PC-9 (cell line): ENCODE data around the gene GAD1. TPM values are rescaled to one million over a fixed set of nuclear protein-coding genes. Genes with fewer than 3 reads are reported as not detected.

ENCODE experiments used
- BruUV-seq: library from RNA; stranded (reverse); fragments of 400-500 nt; replicated peaks from 2 replicates; lab custom pipeline; 2021; lab: Mats Ljungman, UMichigan
- CTCF ChIA-PET: fragments of 300-600 bp; sonication (Branson Sonifier 250); formaldehyde crosslinking; loops from one replicate; lab custom pipeline; 2022; ENCODE audit warnings: antibody characterized with exemption; lab: Charles Lee
- POLR2A ChIA-PET: fragments of 300-600 bp; sonication (Branson Sonifier 250); formaldehyde crosslinking; loops from one replicate; lab custom pipeline; 2022; ENCODE audit warnings: antibody characterized with exemption; ENCODE audit not compliant: unreplicated experiment; lab: Charles Lee
- DNase-seq, 2 experiments: peaks; one replicate each; pipeline versions ENCODE4 v3.0.0 to v3.0.0-alpha.2; 2015 to 2022; ENCODE audit warnings: mixed read lengths in 1 of 2
- H2AFZ ChIP-seq: fragments of 200-600 bp; sonication (generic); 2 replicates; pipeline ENCODE4 v1.8.1; 2017; ENCODE audit warnings: antibody characterized with exemption
- H3F3A ChIP-seq: fragments of 200-600 bp; sonication (generic); 2 replicates; pipeline ENCODE4 v1.8.1; 2017; ENCODE audit warnings: antibody characterized with exemption, mild to moderate bottlenecking, low read depth; ENCODE audit not compliant: insufficient read depth
- H3K27ac ChIP-seq: fragments of 200-600 bp; sonication (generic); 2 replicates; pipeline ENCODE4 v1.6.1; 2016; ENCODE audit warnings: mixed run types
- H3K27me3 ChIP-seq: fragments of 200-600 bp; sonication (generic); 2 replicates; pipeline ENCODE4 v1.6.1; 2016; ENCODE audit warnings: low read depth, mixed run types; ENCODE audit not compliant: insufficient read depth
- H3K36me3 ChIP-seq: fragments of 200-600 bp; sonication (generic); 2 replicates; pipeline ENCODE4 v1.6.1; 2016; ENCODE audit warnings: low read depth, mixed run types
- H3K4me1 ChIP-seq: fragments of 200-600 bp; sonication (generic); replicated peaks from 2 replicates; pipeline ENCODE4 v1.6.1; 2016; ENCODE audit warnings: mixed run types; ENCODE audit not compliant: insufficient read depth
- H3K4me2 ChIP-seq: fragments of 200-600 bp; sonication (generic); 2 replicates; pipeline ENCODE4 v1.6.1; 2017; ENCODE audit warnings: mixed run types
- H3K4me3 ChIP-seq: fragments of 200-600 bp; sonication (generic); 2 replicates; pipeline ENCODE4 v1.6.1; 2016; ENCODE audit warnings: mixed run types
- H3K79me2 ChIP-seq: fragments of 200-600 bp; sonication (generic); 2 replicates; pipeline ENCODE4 v1.6.1; 2017; ENCODE audit warnings: low read depth, mixed run types
- H3K9me2 ChIP-seq: fragments of 200-600 bp; sonication (generic); 2 replicates; pipeline ENCODE4 v1.8.1; 2017; ENCODE audit warnings: mild to moderate bottlenecking; ENCODE audit not compliant: insufficient read depth
- H3K9me3 ChIP-seq: fragments of 200-600 bp; sonication (generic); 2 replicates; pipeline ENCODE4 v1.8.1; 2016; ENCODE audit warnings: low read depth; ENCODE audit not compliant: insufficient read depth
- H4K20me1 ChIP-seq: fragments of 200-600 bp; sonication (generic); 2 replicates; pipeline ENCODE4 v1.8.1; 2017; ENCODE audit not compliant: insufficient read depth
- CTCF ChIP-seq: fragments of 200-600 bp; sonication (generic); conservative IDR thresholded peaks from 2 replicates; pipeline ENCODE4 v1.6.1; 2017; ENCODE audit warnings: mixed run types, antibody characterized with exemption, mild to moderate bottlenecking, moderate library complexity
- EZH2 ChIP-seq: fragments of 200-600 bp; sonication (generic); IDR thresholded peaks from 2 replicates; pipeline ENCODE4 v1.8.0; 2017; ENCODE audit warnings: antibody characterized with exemption, low read depth
- intact Hi-C: fragments of 100-400 bp; cut with micrococcal nuclease; formaldehyde crosslinking; loops from one replicate; pipeline ENCODE4 v1.10.0; 2022; ENCODE audit not compliant: unreplicated experiment
- total RNA-seq: library from RNA; stranded (reverse); gene quantifications from 2 replicates; pipeline ENCODE4 v1.2.3, GENCODE V29; 2021

The GAD1 gene
- total RNA-seq, 1 experiment from 2014 or later: 3.5 TPM

GRCh38 chr2:170783549-170783948, 33.1 kb upstream of the GAD1 start:
- intact Hi-C loops: no loop called here
- H3K27me3 ChIP-seq: no peaks in the 10 kb centered on the region
- H3K27ac ChIP-seq: no peak overlapping the region
- BruUV-seq: no TSS peak
- no peak overlapping the region for H2AFZ ChIP-seq
- no peak overlapping the region for H3K4me3 ChIP-seq
- POLR2A ChIA-PET: interaction anchor here (0.7 kb wide), 1 partner anchor 11 kb away, joined by 3 read pairs; no protein-coding TSS in a partner anchor
- no peak overlapping the region for H3K4me2 ChIP-seq
- H3K9me3 ChIP-seq: no peaks in the 10 kb centered on the region
- TF ChIP-seq CTCF (no peak), EZH2 (no peak)
- H3K36me3 ChIP-seq: no peaks in the 10 kb centered on the region
- no peaks in the 10 kb centered on the region for H4K20me1 ChIP-seq
- H3K79me2 ChIP-seq: no peaks in the 10 kb centered on the region
- CTCF ChIA-PET: no interaction called here
- H3F3A ChIP-seq: no peaks in the 10 kb centered on the region
- H3K9me2 ChIP-seq: no peaks in the 10 kb centered on the region
- H3K4me1 ChIP-seq: no peaks in the 10 kb centered on the region
- DNase-seq: no peak

- Histone ChIP-seq H4K20me1 (no peaks in the 10 kb centered on the region), H3K9me2 (no peaks in the 10 kb centered on the region), H3K79me2 (no peaks in the 10 kb centered on the region), H3K4me3 (no peak overlapping the region), H3K4me2 (no peak overlapping the region), H3F3A (no peaks in the 10 kb centered on the region), H3K27ac (no peak overlapping the region), H3K36me3 (no peaks in the 10 kb centered on the region), H3K4me1 (no peaks in the 10 kb centered on the region), H2AFZ (no peak overlapping the region), H3K27me3 (0 out of 2 replicates have a peak, but pooled peaks cover 6% of the 10 kb centered on the region), H3K9me3 (no peaks in the 10 kb centered on the region)
- ChIA-PET CTCF (no interaction called here), POLR2A (no interaction called here)
- intact Hi-C loops: no loop called here
- BruUV-seq: no TSS peak
- DNase-seq: no peak
- no peak for TF ChIP-seq CTCF
- no peak for TF ChIP-seq EZH2
Measured at GRCh38 chr2:170798996-170799395, 17.7 kb upstream of the GAD1 start.

GRCh38 chr2:170806548-170806947, 10.1 kb upstream of the GAD1 start:
- Histone ChIP-seq H3K4me2 (no peak overlapping the region), H3F3A (no peaks in the 10 kb centered on the region), H3K9me2 (no peaks in the 10 kb centered on the region), H3K9me3 (no peaks in the 10 kb centered on the region), H3K4me1 (no peaks in the 10 kb centered on the region), H3K36me3 (no peaks in the 10 kb centered on the region), H3K79me2 (no peaks in the 10 kb centered on the region), H2AFZ (no peak overlapping the region), H3K27ac (no peak overlapping the region), H3K27me3 (0 out of 2 replicates have a peak, but pooled peaks cover 6% of the 10 kb centered on the region), H3K4me3 (no peak overlapping the region), H4K20me1 (no peaks in the 10 kb centered on the region)
- TF ChIP-seq CTCF: no peak
- TF ChIP-seq EZH2: no peak
- intact Hi-C loops: no loop called here
- ChIA-PET POLR2A (no interaction called here), CTCF (no interaction called here)
- DNase-seq: no peak
- BruUV-seq: no TSS peak
